Thyroid gland (tissue), 4 donors: ENCODE results near the gene PLEKHM3.

Experiments used
- CTCF ChIP-seq, 6 experiments: fragments of 200-600 bp in 3 of 6; fragments of 450-650 bp in 3 of 6; sonication (generic) in 3 of 6; IDR thresholded peaks; one replicate each; pipeline ENCODE4 v1.5.1; 2016 to 2019; ENCODE audit warnings: antibody characterized with exemption in 6 of 6, mild to moderate bottlenecking in 2 of 6, inconsistent platforms in 1 of 6, moderate library complexity in 1 of 6
- POLR2A ChIP-seq, 2 donors: fragments of 450-650 bp; IDR thresholded peaks; one replicate each; pipeline ENCODE4 v1.6.1; 2017; ENCODE audit warnings: antibody characterized with exemption in 2 of 2, mild to moderate bottlenecking in 2 of 2, moderate library complexity in 1 of 2

DNA sequence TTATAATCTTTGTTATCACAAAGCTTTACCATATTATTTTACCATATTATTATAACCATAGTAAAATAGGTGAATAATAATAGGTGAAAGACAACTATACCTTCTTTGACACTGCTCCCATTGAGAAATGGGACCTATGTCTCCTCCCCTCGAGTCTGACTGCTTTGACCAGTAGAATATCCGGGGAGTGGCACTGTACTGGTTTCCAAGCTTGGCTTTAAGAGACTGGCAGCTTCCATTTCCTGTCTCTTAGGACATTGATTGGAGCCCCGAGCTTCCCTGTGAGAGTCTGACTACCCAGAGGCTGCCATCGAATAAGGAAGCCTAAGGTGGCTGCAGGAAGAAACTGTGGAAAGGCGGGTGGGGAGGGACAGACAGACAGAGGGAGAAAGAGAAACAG lies 40.1 kb upstream of the PLEKHM3 start:
- TF ChIP-seq CTCF (IDR thresholded peaks at IDR 0.05) = no peak
- TF ChIP-seq POLR2A (IDR thresholded peaks at IDR 0.05) = no peak
